Gastrocnemius medialis (tissue), 4 donors: ENCODE measurements around the gene BORCS5. TPM values are rescaled to one million over a fixed set of nuclear protein-coding genes. Genes with fewer than 3 reads are reported as not detected.

Experiments
- ATAC-seq, 2 donors: fragments of 150-250 bp; one replicate each; pipeline ENCODE4 v1.9.1; 2016
- DNase-seq, 2 donors: peaks; one replicate each; pipeline ENCODE4 v3.0.0-alpha.2; 2019
- H3K27ac ChIP-seq, 4 donors: fragments of 200-600 bp; sonication (generic); 1 replicate in 1 of 4; 2 replicates in 3 of 4; pipeline ENCODE4 v1.5.1; 2016 to 2018; ENCODE audit warnings: mild to moderate bottlenecking in 2 of 4, moderate library complexity in 1 of 4
- H3K27me3 ChIP-seq, 3 donors: fragments of 200-600 bp; sonication (generic) in 2 of 3; 1 replicate in 1 of 3; 2 replicates in 2 of 3; pipeline versions ENCODE4 v1.5.1 to v1.6.0; 2016 to 2019; ENCODE audit warnings: mild to moderate bottlenecking in 1 of 3, moderate library complexity in 1 of 3
- H3K36me3 ChIP-seq, 2 donors: fragments of 200-600 bp; sonication (generic) in 1 of 2; one replicate each; pipeline ENCODE4 v1.5.1; 2017 to 2018
- H3K4me1 ChIP-seq, 2 donors: fragments of 200-600 bp; sonication (generic) in 1 of 2; one replicate each; pipeline ENCODE4 v1.5.1; 2016 to 2017; ENCODE audit warnings: mild to moderate bottlenecking in 2 of 2
- H3K4me3 ChIP-seq, 4 donors: fragments of 200-600 bp; sonication (generic) in 3 of 4; 1 replicate in 1 of 4; 2 replicates in 3 of 4; pipeline ENCODE4 v1.5.1; 2016 to 2019; ENCODE audit warnings: mild to moderate bottlenecking in 2 of 4
- H3K9me3 ChIP-seq, 3 donors: fragments of 200-600 bp; sonication (generic) in 2 of 3; 1 replicate in 1 of 3; 2 replicates in 2 of 3; pipeline ENCODE4 v1.5.1; 2016 to 2019
- CTCF ChIP-seq, 5 experiments: fragments of 450-650 bp in 3 of 5; fragments of 200-600 bp in 2 of 5; sonication (generic) in 2 of 5; IDR thresholded peaks in 4 of 5; conservative IDR thresholded peaks in 1 of 5; 1 replicate in 4 of 5; 2 replicates in 1 of 5; pipeline ENCODE4 v1.5.1; 2016 to 2019; ENCODE audit warnings: antibody characterized with exemption in 5 of 5, mild to moderate bottlenecking in 3 of 5, moderate library complexity in 3 of 5
- POLR2A ChIP-seq, 2 donors: fragments of 450-650 bp; IDR thresholded peaks; one replicate each; pipeline ENCODE4 v1.6.1; 2017; ENCODE audit warnings: antibody characterized with exemption in 2 of 2, mild to moderate bottlenecking in 2 of 2, moderate library complexity in 2 of 2
- in situ Hi-C, 4 donors: fragments of 200-750 bp; cut with MboI; loops; one replicate each; pipeline versions ENCODE4 v1.15.0 to v1.8.0; 2017; ENCODE audit warnings: low sequenced_read_pairs in 4 of 4
- intact Hi-C: fragments of 100-400 bp; cut with DNase I; formaldehyde crosslinking; loops from one replicate; pipeline ENCODE4 v1.15.1; 2023; ENCODE audit warnings: low total_unique reads
- total RNA-seq, 4 donors: library from RNA; depleted of rRNA; stranded (reverse); fragments of >200 nt; gene quantifications; one replicate each; pipeline versions ENCODE4 v1.1.0 to v1.2.3, GENCODE V29; 2016

BORCS5 gene
- total RNA-seq, 4 donors from 2014 or later, result 13.0 to 13.9 (median 13.4) TPM

DNA sequence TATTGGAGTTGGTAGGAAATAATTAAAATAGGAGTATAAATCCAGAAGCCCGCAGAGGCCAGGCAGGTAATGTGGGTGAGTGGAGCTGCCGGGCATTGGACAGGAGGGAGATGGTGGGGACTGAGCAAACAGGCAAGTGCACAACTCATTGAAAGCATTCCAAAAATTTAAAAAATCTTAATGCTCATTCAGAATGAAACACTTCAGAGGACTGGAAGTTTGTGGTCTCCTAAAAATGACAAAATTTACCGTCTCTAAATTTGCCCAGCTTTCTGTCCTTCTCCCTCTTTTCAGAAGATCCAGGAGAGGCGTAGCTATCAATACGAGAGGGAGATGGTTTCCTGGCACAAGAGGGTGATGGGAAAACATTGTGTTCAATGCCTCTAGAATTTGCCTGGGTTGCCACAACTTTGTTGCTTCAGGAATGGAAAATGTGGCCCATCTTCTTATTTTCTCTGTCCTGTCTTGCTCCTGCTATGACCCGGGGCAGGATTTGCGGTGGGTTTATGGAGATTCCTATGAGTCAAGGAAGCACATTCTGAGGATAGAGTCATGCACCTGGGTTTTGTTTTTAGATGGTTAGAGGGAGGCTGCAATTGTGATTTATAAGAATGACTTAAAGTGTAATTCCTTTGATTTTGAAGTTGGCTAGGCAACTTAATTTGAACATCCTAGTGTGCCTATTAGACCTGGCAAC, 72.2 kb downstream of the BORCS5 start:
- Histone ChIP-seq H3K4me3 (no peak overlapping the region), H3K36me3 (no peaks in the 10 kb centered on the region), H3K9me3 (no peaks in the 10 kb centered on the region), H3K27ac (no peak overlapping the region), H3K4me1 (peaks cover 6 to 7% of the 10 kb centered on the region in 2 donors), H3K27me3 (no peaks in the 10 kb centered on the region)
- DNase-seq (no peak), ATAC-seq (no peak)
- intact Hi-C loops (no loop called here), in situ Hi-C loops (no loop called here)
- TF ChIP-seq POLR2A (IDR thresholded peaks at IDR 0.05) (no peak), CTCF (IDR thresholded peaks at IDR 0.05 in 4 of 5, conservative IDR thresholded peaks at IDR 0.05 in 1 of 5) (no peak)

DNA sequence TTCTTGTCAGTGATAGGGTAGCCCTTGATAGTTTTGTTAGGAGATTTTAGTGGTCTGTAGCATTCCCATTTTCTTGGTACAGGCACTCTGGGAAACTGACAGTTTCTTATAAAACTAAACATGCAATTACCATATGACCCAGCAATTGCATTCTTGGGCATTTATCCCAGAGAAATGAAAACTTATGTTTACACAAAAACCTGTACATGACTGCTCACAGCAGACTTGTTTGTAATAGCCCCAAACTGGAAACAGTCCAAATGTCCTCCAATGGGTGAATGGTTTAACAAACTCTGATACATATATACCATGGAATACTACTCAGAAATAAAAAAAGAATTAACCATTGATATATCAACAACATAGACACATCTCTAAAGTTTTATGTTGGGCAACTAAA, 75.5 kb downstream of the BORCS5 start:
- H3K9me3 ChIP-seq, result no peaks in the 10 kb centered on the region
- no peak overlapping the region for H3K27ac ChIP-seq
- H3K36me3 ChIP-seq, result no peaks in the 10 kb centered on the region
- ATAC-seq, result no peak
- intact Hi-C loops, result no loop called here
- in situ Hi-C loops, result no loop called here
- no peaks in the 10 kb centered on the region for H3K4me1 ChIP-seq
- TF ChIP-seq CTCF (IDR thresholded peaks at IDR 0.05 in 4 of 5, conservative IDR thresholded peaks at IDR 0.05 in 1 of 5), result no peak
- no peak overlapping the region for H3K4me3 ChIP-seq
- H3K27me3 ChIP-seq, result no peaks in the 10 kb centered on the region
- DNase-seq, result no peak

DNA sequence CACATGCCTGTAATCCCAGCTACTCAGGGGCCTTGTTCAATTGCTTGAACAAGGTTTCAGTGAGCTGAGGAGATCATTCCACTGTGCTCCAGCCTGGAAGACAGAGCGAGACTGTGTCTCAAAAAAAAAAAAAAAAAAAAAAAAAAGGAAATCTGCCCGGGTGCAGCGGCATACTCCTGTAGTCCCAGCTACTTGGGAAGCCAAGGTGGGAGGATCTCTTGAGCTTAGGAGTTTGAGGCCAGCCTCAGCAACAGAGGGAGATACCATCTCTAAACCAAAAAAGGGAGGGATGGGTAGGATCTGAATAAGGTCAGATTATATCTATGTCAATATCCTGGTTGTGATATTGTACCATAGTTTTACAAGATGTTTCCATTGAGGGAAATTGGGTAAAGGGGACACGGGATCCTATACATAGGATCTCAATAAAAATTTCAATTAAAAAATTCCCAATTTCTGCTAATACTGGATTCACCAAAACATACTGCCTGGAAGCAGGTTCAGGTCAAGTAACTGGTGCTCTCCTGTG, 76.4 kb downstream of the BORCS5 start:
- H3K36me3 ChIP-seq, result no peaks in the 10 kb centered on the region
- DNase-seq (no peak), ATAC-seq (no peak)
- intact Hi-C loops (no loop called here), in situ Hi-C loops (no loop called here)
- H3K9me3 ChIP-seq, result no peaks in the 10 kb centered on the region
- H3K4me1 ChIP-seq, result no peaks in the 10 kb centered on the region
- no peak overlapping the region for H3K27ac ChIP-seq
- no peaks in the 10 kb centered on the region for H3K27me3 ChIP-seq
- no peak for TF ChIP-seq CTCF (IDR thresholded peaks at IDR 0.05 in 4 of 5, conservative IDR thresholded peaks at IDR 0.05 in 1 of 5)
- TF ChIP-seq POLR2A (IDR thresholded peaks at IDR 0.05), result no peak
- H3K4me3 ChIP-seq, result no peak overlapping the region

- Histone ChIP-seq H3K27me3 (no peaks in the 10 kb centered on the region), H3K4me3 (no peak overlapping the region), H3K36me3 (no peaks in the 10 kb centered on the region), H3K27ac (no peak overlapping the region), H3K9me3 (no peaks in the 10 kb centered on the region), H3K4me1 (peaks cover 6 to 7% of the 10 kb centered on the region in 2 donors)
- TF ChIP-seq CTCF (IDR thresholded peaks at IDR 0.05 in 4 of 5, conservative IDR thresholded peaks at IDR 0.05 in 1 of 5) (no peak), POLR2A (IDR thresholded peaks at IDR 0.05) (no peak)
- in situ Hi-C loops (no loop called here), intact Hi-C loops (no loop called here)
- ATAC-seq (no peak), DNase-seq (no peak)
These were observed 80.0 kb downstream of the BORCS5 start for GRCh38 chr12:12436831-12437345.
